Bladder microvascular endothelial cell (primary cell): Measurements from ENCODE around the gene NCAPD2. TPM values are rescaled to one million over a fixed set of nuclear protein-coding genes. Genes with fewer than 3 reads are reported as not detected.

Experiments used
- total RNA-seq: library from RNA; depleted of rRNA; stranded (reverse); fragments of >200 nt; gene quantifications from 2 replicates; pipeline ENCODE4 v1.2.3, GENCODE V29; 2014

Gene NCAPD2
- total RNA-seq = 36.8 and 54.2 TPM in 2 replicates

GRCh38 chr12:6493497-6494257 lies at the start of gene NCAPD2:
Gene NCAPD2, plus strand, starts transcription at chr12:6494102. Its CDS starts 997 bp downstream, at chr12:6495099.

GRCh38 chr12:6444704-6445688 lies 48.9 kb upstream of the NCAPD2 start, which contains the start of gene CD27:
Gene CD27, plus strand, starts transcription at chr12:6444955. Its CDS starts 141 bp downstream, at chr12:6445096.

GRCh38 chr12:6451348-6452244 lies 42.3 kb upstream of the NCAPD2 start, which contains the start of gene TAPBPL:
Gene TAPBPL, plus strand, starts transcription at chr12:6452042. Its CDS starts 207 bp downstream, at chr12:6452249.

GRCh38 chr12:6470375-6471163 lies 23.3 kb upstream of the NCAPD2 start, which contains the start of gene VAMP1:
Gene VAMP1, minus strand, starts transcription at chr12:6470677. Its CDS starts 146 bp downstream, at chr12:6470531.

GRCh38 chr12:6492838-6493496 lies 935 bp upstream of the NCAPD2 start, which contains the start of gene MRPL51:
Gene MRPL51, minus strand, starts transcription at chr12:6493262. Its CDS starts 126 bp downstream, at chr12:6493136.

GRCh38 chr12:6533923-6534694 lies 40.2 kb downstream of the NCAPD2 start, which contains the start of gene GAPDH:
Gene GAPDH, plus strand, starts transcription at chr12:6534517. Its CDS starts 316 bp downstream, at chr12:6534833.

Other genes with a start within 250 kb of the NCAPD2 start
- gene PLEKHG6, start 183.4 kb upstream of the NCAPD2 start, total RNA-seq = under 0.01 TPM in 1 of 2 replicates, not detected in the other
- gene TNFRSF1A, start 152.0 kb upstream of the NCAPD2 start, total RNA-seq = 39.7 and 60.5 TPM in 2 replicates
- 0.16 TPM in 1 of 2 replicates, not detected in the other for gene SCNN1A, start 118.5 kb upstream of the NCAPD2 start, total RNA-seq
- gene LTBR, start 109.9 kb upstream of the NCAPD2 start, total RNA-seq = 30.6 and 46.2 TPM in 2 replicates
- not detected in 2 replicates for gene CD27, start 49.1 kb upstream of the NCAPD2 start, total RNA-seq
- 11.8 and 17.4 TPM in 2 replicates for gene TAPBPL, start 42.1 kb upstream of the NCAPD2 start, total RNA-seq
- 1.9 and 7.9 TPM in 2 replicates for gene VAMP1, start 23.4 kb upstream of the NCAPD2 start, total RNA-seq
- 107 and 118 TPM in 2 replicates for gene MRPL51, start 840 bp upstream of the NCAPD2 start, total RNA-seq
- 3,225 and 4,830 TPM in 2 replicates for gene GAPDH, start 40.4 kb downstream of the NCAPD2 start, total RNA-seq
- gene IFFO1, start 61.9 kb downstream of the NCAPD2 start, total RNA-seq = 6.6 and 12.7 TPM in 2 replicates
- 6.5 and 19.4 TPM in 2 replicates for gene NOP2, start 74.2 kb downstream of the NCAPD2 start, total RNA-seq
- gene CHD4, start 113.3 kb downstream of the NCAPD2 start, total RNA-seq = 158 and 246 TPM in 2 replicates
- not detected in 2 replicates for gene LPAR5, start 141.9 kb downstream of the NCAPD2 start, total RNA-seq
- 0.16 and 0.57 TPM in 2 replicates for gene ACRBP, start 153.3 kb downstream of the NCAPD2 start, total RNA-seq
- 27.2 and 43.3 TPM in 2 replicates for gene ING4, start 169.0 kb downstream of the NCAPD2 start, total RNA-seq
- gene ZNF384, start 195.3 kb downstream of the NCAPD2 start, total RNA-seq = 6.5 and 18.5 TPM in 2 replicates
- not detected in 2 replicates for gene PIANP, start 206.7 kb downstream of the NCAPD2 start, total RNA-seq
- gene COPS7A, start 229.9 kb downstream of the NCAPD2 start, total RNA-seq = 27.8 and 75.8 TPM in 2 replicates